ENCODE measurements around the gene CNST.

Gene CNST

GRCh38 chr1:246680190-246680589 lies 113.9 kb downstream of the CNST start:
- Histone ChIP-seq H3K36me3 (replicated peaks; ENCODE audit: insufficient read depth, low read length) (no peaks in the 10 kb centered on the region), H3K9ac (ENCODE audit: low read length) (no peak overlapping the region), H3K27ac (ENCODE audit: low read length) (no peak overlapping the region), H3K4me3 (ENCODE audit: low read length) (no peak overlapping the region), H3K79me2 (ENCODE audit: low read length) (no peaks in the 10 kb centered on the region), H2AFZ (ENCODE audit: low read length) (no peak overlapping the region), H3K9me3 (replicated peaks; ENCODE audit: insufficient read depth, low read length) (no peaks in the 10 kb centered on the region), H3K4me1 (ENCODE audit: low read length) (no peaks in the 10 kb centered on the region), H4K20me1 (ENCODE audit: insufficient read depth, low read length) (no peaks in the 10 kb centered on the region), H3K4me2 (ENCODE audit: low read depth, low read length) (no peak overlapping the region), H3F3A (ENCODE audit: insufficient read depth, low read length) (no peaks in the 10 kb centered on the region), H3K9me2 (replicated peaks; ENCODE audit: insufficient read depth, low read length) (no peaks in the 10 kb centered on the region), H3K27me3 (replicated peaks; ENCODE audit: insufficient read depth, low read length) (no peaks in the 10 kb centered on the region)
- DNase-seq, result no peak
- TF ChIP-seq EZH2 (optimal IDR thresholded peaks at IDR 0.05; ENCODE audit: low read depth, low read length) (no peak), EZH2phosphoT487 (IDR thresholded peaks at IDR 0.05; ENCODE audit: low read length) (no peak)
- TF ChIP-seq, protein P1, sequence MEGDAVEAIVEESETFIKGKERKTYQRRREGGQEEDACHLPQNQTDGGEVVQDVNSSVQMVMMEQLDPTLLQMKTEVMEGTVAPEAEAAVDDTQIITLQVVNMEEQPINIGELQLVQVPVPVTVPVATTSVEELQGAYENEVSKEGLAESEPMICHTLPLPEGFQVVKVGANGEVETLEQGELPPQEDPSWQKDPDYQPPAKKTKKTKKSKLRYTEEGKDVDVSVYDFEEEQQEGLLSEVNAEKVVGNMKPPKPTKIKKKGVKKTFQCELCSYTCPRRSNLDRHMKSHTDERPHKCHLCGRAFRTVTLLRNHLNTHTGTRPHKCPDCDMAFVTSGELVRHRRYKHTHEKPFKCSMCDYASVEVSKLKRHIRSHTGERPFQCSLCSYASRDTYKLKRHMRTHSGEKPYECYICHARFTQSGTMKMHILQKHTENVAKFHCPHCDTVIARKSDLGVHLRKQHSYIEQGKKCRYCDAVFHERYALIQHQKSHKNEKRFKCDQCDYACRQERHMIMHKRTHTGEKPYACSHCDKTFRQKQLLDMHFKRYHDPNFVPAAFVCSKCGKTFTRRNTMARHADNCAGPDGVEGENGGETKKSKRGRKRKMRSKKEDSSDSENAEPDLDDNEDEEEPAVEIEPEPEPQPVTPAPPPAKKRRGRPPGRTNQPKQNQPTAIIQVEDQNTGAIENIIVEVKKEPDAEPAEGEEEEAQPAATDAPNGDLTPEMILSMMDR (IDR thresholded peaks at IDR 0.05; ENCODE audit: low read length), result no peak

GRCh38 chr1:246680696-246681130 lies 114.5 kb downstream of the CNST start:
- Histone ChIP-seq H4K20me1 (ENCODE audit: insufficient read depth, low read length) (no peaks in the 10 kb centered on the region), H3K4me1 (ENCODE audit: low read length) (no peaks in the 10 kb centered on the region), H3K9ac (ENCODE audit: low read length) (no peak overlapping the region), H3K79me2 (ENCODE audit: low read length) (no peaks in the 10 kb centered on the region), H3K9me3 (replicated peaks; ENCODE audit: insufficient read depth, low read length) (no peaks in the 10 kb centered on the region), H2AFZ (ENCODE audit: low read length) (no peak overlapping the region), H3K27ac (ENCODE audit: low read length) (no peak overlapping the region), H3K36me3 (replicated peaks; ENCODE audit: insufficient read depth, low read length) (no peaks in the 10 kb centered on the region), H3F3A (ENCODE audit: insufficient read depth, low read length) (no peaks in the 10 kb centered on the region), H3K4me3 (ENCODE audit: low read length) (no peak overlapping the region), H3K4me2 (ENCODE audit: low read depth, low read length) (no peak overlapping the region), H3K27me3 (replicated peaks; ENCODE audit: insufficient read depth, low read length) (no peaks in the 10 kb centered on the region), H3K9me2 (replicated peaks; ENCODE audit: insufficient read depth, low read length) (no peaks in the 10 kb centered on the region)
- TF ChIP-seq EZH2 (optimal IDR thresholded peaks at IDR 0.05; ENCODE audit: low read depth, low read length), result no peak
- TF ChIP-seq EZH2phosphoT487 (IDR thresholded peaks at IDR 0.05; ENCODE audit: low read length), result no peak
- TF ChIP-seq, protein P1 (IDR thresholded peaks at IDR 0.05; ENCODE audit: low read length), result no peak
- DNase-seq, result no peak

GRCh38 chr1:246681900-246682895 lies 115.9 kb downstream of the CNST start:
- no peak for DNase-seq
- Histone ChIP-seq H3F3A (ENCODE audit: insufficient read depth, low read length) (no peaks in the 10 kb centered on the region), H4K20me1 (ENCODE audit: insufficient read depth, low read length) (no peaks in the 10 kb centered on the region), H3K27me3 (replicated peaks; ENCODE audit: insufficient read depth, low read length) (no peaks in the 10 kb centered on the region), H2AFZ (ENCODE audit: low read length) (no peak overlapping the region), H3K9me3 (replicated peaks; ENCODE audit: insufficient read depth, low read length) (no peaks in the 10 kb centered on the region), H3K79me2 (ENCODE audit: low read length) (no peaks in the 10 kb centered on the region), H3K4me3 (ENCODE audit: low read length) (no peak overlapping the region), H3K4me1 (ENCODE audit: low read length) (no peaks in the 10 kb centered on the region), H3K9ac (ENCODE audit: low read length) (no peak overlapping the region), H3K36me3 (replicated peaks; ENCODE audit: insufficient read depth, low read length) (no peaks in the 10 kb centered on the region), H3K27ac (ENCODE audit: low read length) (no peak overlapping the region), H3K9me2 (replicated peaks; ENCODE audit: insufficient read depth, low read length) (no peaks in the 10 kb centered on the region), H3K4me2 (ENCODE audit: low read depth, low read length) (no peak overlapping the region)
- no peak for TF ChIP-seq EZH2phosphoT487 (IDR thresholded peaks at IDR 0.05; ENCODE audit: low read length)
- TF ChIP-seq, protein P1 (IDR thresholded peaks at IDR 0.05; ENCODE audit: low read length), result no peak
- no peak for TF ChIP-seq EZH2 (optimal IDR thresholded peaks at IDR 0.05; ENCODE audit: low read depth, low read length)
